AG04449 (cell line): ENCODE measurements around the gene PTPRH.

ENCODE experiments used
- CTCF ChIA-PET: fragments of 350-600 bp; formaldehyde crosslinking; extraction: SDS; loops from one replicate; lab custom pipeline; 2021; ENCODE audit warnings: antibody characterized with exemption; lab: Yijun Ruan, JAX
- POLR2A ChIA-PET: fragments of 400-600, 350-600 bp; formaldehyde crosslinking; extraction: SDS; loops from one replicate; lab custom pipeline; 2020; ENCODE audit warnings: antibody characterized with exemption, inconsistent platforms; lab: Yijun Ruan, JAX
- DNase-seq: peaks from one replicate; pipeline ENCODE4 v3.0.0-alpha.2; 2010; ENCODE audit warnings: low read depth, low spot score
- H3K4me3 ChIP-seq: 2 replicates; pipeline ENCODE4 v1.5.1; 2011; ENCODE audit warnings: low read depth, mild to moderate bottlenecking, control low read depth, low read length
- CTCF ChIP-seq: IDR thresholded peaks from one replicate; pipeline ENCODE4 v1.5.1; 2011; ENCODE audit warnings: mild to moderate bottlenecking, moderate library complexity, low read length, control low read depth, inconsistent platforms; ENCODE audit not compliant: insufficient read depth; ENCODE audit errors: missing control alignments

The PTPRH gene

GRCh38 chr19:55246462-55247451 lies 37.5 kb upstream of the PTPRH start:
- no peak for TF ChIP-seq CTCF
- ChIA-PET CTCF (interaction anchor here (0.7 to 1.3 kb wide), 3 partner anchors 8 to 55 kb away, joined by 3 read pairs; no protein-coding TSS in a partner anchor), POLR2A (interaction anchor here (0.5 kb wide), 1 partner anchor 423 kb away, joined by 3 read pairs; no protein-coding TSS in a partner anchor)
- H3K4me3 ChIP-seq, result no peak overlapping the region
- DNase-seq, result no peak

DNA sequence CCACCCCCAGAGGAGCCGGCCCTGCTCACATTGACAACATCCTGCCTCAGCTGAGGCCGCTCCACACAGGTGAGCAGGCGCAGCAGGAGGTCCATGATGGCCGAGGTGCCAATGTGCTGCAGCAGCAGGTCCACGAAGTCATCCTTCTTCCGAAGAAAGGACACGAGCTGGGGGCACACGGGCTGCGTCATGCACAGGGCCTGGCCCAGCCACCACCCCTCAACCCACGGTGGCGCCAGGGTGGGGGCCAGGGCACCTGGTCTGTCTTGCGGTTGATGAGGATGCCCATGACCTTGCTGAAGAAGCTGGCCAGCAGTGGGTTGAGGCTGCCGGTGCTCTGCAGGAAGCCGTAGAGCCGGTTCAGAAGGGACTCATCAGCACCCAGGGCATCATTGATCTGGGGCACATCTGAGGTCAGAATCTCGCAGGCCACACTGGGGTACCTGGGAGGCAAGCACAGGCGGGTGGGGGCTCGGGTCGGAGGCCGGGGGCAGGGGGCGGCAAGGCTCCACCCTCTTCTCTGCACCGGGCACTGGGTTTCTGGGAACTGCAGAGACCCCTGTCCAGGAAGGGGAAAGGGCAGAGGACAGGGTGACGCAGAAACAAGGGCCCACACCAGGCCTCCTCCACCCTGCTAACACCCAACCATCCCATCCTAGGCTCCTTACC lies 36.1 kb upstream of the PTPRH start:
- ChIA-PET POLR2A (no interaction called here), CTCF (interaction anchor here (0.9 to 1.3 kb wide), 2 partner anchors 9 to 56 kb away, joined by 3 read pairs; no protein-coding TSS in a partner anchor)
- no peak for TF ChIP-seq CTCF
- no peak overlapping the region for H3K4me3 ChIP-seq
- DNase-seq, result no peak

GRCh38 chr19:55244004-55244680 lies 34.8 kb upstream of the PTPRH start:
- no peak for DNase-seq
- no peak overlapping the region for H3K4me3 ChIP-seq
- no peak for TF ChIP-seq CTCF
- POLR2A ChIA-PET, result no interaction called here
- CTCF ChIA-PET, result interaction anchor here (1.0 to 1.2 kb wide), 3 partner anchors 12 to 174 kb away, joined by 3 to 4 read pairs (median 3); no protein-coding TSS in a partner anchor

DNA sequence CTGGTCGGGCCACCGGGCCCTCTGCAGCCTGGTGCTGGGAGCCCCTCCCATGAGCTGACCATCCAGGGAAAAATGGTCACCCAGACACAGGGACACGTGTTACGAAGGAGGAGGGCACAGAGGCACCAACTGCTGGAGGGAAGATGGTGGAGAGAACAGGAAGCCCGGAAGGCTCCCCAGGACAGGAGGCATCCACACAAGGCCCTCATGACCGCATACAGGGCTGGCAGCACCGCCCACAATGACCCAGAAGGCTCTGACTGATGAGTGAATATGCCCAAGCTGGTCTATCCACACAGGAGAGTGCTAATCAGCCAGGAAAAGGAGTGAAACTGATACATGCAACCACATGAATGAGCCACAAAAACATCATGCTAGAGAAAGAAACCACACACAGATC lies 33.2 kb upstream of the PTPRH start:
- DNase-seq, result no peak
- TF ChIP-seq CTCF, result no peak
- no peak overlapping the region for H3K4me3 ChIP-seq
- CTCF ChIA-PET, result interaction anchor here (1.2 kb wide), 1 partner anchor 60 kb away, joined by 3 read pairs; no protein-coding TSS in a partner anchor
- POLR2A ChIA-PET, result no interaction called here

DNA sequence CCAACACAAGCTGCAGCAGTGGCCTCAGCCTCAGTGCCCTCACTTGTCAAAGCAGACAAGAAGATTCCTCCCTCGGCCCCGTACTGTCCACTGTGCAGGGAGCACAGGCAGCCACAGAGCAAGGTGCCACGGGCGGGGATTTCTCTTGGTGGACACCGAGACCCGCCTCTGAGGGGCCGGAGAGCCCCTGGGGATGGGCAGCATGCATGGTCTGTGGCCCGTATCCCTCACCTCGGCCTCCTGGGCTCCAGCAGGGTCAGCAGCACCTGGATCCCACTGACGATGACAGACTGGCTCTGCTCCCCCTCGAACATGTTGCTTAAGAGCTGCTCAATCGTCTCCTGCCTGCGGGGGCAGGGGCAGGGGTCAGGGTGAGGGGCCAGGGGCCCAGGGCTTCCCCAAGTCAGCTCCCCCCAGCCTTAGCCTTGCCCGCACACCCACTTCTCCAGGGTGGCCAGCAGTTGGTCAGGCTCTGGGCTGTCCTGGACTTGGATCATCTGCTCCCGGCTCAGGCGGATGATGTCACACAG lies 32.7 kb upstream of the PTPRH start:
- CTCF ChIA-PET, result interaction anchor here (1.2 kb wide), 1 partner anchor 61 kb away, joined by 3 read pairs; no protein-coding TSS in a partner anchor
- no peak overlapping the region for H3K4me3 ChIP-seq
- TF ChIP-seq CTCF, result no peak
- no peak for DNase-seq
- POLR2A ChIA-PET, result no interaction called here
